ENCODE measurements around the gene CARD9. TPM values are rescaled to one million over a fixed set of nuclear protein-coding genes. Genes with fewer than 3 reads are reported as not detected.

The CARD9 gene
- total RNA-seq, 1 donor from 2014 or later = 1.2 TPM

DNA sequence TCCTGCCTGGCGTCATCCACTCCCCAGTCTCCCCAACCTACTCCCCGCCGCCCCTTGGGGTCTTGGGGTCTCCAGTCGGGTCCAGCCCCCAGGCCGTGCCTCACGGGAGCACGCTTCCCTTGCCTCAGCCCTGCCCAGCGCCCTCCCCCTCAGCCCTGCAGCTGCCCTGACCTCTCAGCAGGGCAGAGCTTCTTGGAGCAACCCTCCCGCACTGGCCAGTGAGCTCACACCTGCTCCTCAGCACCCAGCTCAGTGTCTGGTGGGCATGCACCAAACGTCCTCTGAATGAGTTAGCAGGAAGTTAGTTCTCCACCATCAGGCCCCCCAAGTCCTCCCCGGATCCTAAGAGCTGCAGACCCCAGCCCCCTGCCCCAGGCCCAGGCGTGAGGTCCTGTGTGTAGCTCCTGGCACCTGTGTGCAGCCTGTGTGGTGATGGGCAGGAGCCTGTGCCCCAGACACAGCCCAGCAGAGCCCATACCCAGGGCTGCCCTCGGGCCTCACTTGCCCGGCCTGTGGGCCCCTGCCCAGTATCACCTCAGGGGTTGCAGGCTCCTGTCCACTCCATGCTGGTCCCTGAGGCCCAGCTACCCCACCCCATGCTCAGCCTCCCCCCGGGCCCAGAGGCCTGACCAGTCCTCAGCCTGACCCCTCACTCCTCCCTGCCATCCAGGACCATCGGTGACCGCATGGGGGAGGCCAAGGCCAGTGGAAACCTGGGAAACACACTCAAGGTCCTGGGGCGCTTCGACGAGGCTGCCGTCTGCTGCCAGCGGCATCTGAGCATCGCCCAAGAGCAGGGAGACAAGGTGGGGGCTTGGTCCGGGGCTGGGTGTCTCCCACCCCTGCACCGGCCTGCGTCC, 37.9 kb downstream of the CARD9 start:
- no peak for DNase-seq (ENCODE audit: low read depth)
- TF ChIP-seq, protein P1, sequence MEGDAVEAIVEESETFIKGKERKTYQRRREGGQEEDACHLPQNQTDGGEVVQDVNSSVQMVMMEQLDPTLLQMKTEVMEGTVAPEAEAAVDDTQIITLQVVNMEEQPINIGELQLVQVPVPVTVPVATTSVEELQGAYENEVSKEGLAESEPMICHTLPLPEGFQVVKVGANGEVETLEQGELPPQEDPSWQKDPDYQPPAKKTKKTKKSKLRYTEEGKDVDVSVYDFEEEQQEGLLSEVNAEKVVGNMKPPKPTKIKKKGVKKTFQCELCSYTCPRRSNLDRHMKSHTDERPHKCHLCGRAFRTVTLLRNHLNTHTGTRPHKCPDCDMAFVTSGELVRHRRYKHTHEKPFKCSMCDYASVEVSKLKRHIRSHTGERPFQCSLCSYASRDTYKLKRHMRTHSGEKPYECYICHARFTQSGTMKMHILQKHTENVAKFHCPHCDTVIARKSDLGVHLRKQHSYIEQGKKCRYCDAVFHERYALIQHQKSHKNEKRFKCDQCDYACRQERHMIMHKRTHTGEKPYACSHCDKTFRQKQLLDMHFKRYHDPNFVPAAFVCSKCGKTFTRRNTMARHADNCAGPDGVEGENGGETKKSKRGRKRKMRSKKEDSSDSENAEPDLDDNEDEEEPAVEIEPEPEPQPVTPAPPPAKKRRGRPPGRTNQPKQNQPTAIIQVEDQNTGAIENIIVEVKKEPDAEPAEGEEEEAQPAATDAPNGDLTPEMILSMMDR (conservative IDR thresholded peaks at IDR 0.05; ENCODE audit: low read depth, low read length) = no peak
- H3K4me3 ChIP-seq (ENCODE audit: low read depth, low read length) = no peak overlapping the region

DNA sequence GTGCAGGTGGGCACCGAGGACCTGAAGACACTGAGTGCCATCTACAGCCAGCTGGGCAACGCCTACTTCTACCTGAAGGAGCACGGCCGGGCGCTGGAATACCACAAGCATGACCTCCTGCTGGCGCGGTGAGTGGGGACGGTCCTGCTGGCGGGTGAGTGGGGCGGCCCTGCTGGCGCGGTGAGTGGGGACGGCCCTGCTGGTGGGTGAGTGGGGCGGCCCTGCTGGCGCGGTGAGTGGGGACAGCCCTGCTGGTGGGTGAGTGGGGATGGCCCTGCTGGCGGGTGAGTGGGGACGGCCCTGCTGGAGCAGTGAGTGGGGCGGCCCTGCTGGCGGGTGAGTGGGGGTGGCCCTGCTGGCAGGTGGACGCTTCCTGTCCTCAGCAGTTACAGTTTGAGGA, 38.9 kb downstream of the CARD9 start:
- TF ChIP-seq, protein P1 (conservative IDR thresholded peaks at IDR 0.05; ENCODE audit: low read depth, low read length) = no peak
- no peak overlapping the region for H3K4me3 ChIP-seq (ENCODE audit: low read depth, low read length)
- DNase-seq (ENCODE audit: low read depth) = no peak

DNA sequence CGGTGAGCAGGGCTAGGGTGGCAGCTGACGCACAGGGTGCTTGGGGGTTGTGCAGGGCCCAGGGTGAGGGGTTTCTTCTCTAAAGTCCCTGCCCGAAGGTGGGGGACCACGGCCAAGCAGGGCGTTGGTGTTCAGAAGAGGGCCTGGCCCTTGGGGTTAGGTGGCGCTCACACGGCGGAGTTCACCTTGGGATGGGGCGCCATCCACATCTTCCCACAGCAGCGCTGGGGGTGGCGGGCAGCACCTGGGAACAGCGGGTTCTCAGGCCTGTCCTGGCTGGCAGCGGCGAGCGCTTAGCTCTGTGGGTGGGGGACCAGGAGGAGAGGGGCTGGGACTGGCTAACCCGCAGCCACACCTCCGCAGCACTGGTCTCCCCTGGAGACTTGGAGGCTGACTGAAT, 40.0 kb downstream of the CARD9 start:
- no peak overlapping the region for H3K4me3 ChIP-seq (ENCODE audit: low read depth, low read length)
- TF ChIP-seq, protein P1 (conservative IDR thresholded peaks at IDR 0.05; ENCODE audit: low read depth, low read length) = no peak
- DNase-seq (ENCODE audit: low read depth) = no peak

DNA sequence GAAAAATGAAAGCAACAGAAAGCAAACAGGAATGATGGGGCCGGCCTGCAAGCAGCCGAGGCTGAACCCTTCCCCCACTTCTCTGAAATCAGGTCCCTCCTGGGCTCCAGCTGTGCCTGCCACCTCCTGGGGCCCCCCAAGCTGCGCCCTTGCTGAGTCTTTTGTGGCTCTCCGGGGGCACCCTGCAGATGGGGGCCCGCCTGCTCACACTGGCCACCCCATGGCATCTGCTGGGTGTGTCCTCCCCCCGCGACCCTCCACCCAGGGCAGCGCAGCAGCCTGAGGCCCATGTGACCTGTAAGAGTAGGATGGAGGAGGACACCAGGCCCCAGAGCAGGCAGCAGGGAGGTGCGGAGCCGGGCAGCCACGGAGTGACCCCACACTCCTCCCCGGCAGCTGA, 40.4 kb downstream of the CARD9 start:
- no peak for DNase-seq (ENCODE audit: low read depth)
- TF ChIP-seq, protein P1 (conservative IDR thresholded peaks at IDR 0.05; ENCODE audit: low read depth, low read length) = no peak
- H3K4me3 ChIP-seq (ENCODE audit: low read depth, low read length) = no peak overlapping the region

DNA sequence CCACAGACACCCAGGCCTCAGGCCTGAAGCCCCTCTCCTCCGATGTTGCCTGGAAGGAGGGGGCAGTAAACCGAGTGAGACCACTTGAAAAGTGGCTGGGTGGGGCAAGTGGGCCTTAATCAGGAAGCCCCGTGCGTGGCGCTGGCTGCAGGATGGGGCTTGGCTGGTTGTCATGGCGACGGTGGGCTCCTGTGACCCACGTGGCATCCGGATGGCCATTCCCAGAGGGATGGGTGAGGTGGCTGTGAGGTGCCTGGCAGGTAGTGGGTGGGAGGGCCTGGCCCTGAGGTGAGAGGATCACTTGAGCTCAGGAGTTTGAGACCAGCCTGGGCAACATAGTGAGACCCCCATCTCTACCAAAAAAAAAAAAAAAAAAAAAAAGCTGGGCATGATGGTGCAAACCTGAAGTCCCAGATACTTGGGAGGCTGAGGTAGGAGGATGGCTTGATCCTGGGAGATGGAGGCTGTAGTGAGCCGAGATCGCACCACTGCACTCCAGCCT, 40.9 kb downstream of the CARD9 start:
- DNase-seq (ENCODE audit: low read depth) = no peak
- TF ChIP-seq, protein P1 (conservative IDR thresholded peaks at IDR 0.05; ENCODE audit: low read depth, low read length) = no peak
- no peak overlapping the region for H3K4me3 ChIP-seq (ENCODE audit: low read depth, low read length)

DNA sequence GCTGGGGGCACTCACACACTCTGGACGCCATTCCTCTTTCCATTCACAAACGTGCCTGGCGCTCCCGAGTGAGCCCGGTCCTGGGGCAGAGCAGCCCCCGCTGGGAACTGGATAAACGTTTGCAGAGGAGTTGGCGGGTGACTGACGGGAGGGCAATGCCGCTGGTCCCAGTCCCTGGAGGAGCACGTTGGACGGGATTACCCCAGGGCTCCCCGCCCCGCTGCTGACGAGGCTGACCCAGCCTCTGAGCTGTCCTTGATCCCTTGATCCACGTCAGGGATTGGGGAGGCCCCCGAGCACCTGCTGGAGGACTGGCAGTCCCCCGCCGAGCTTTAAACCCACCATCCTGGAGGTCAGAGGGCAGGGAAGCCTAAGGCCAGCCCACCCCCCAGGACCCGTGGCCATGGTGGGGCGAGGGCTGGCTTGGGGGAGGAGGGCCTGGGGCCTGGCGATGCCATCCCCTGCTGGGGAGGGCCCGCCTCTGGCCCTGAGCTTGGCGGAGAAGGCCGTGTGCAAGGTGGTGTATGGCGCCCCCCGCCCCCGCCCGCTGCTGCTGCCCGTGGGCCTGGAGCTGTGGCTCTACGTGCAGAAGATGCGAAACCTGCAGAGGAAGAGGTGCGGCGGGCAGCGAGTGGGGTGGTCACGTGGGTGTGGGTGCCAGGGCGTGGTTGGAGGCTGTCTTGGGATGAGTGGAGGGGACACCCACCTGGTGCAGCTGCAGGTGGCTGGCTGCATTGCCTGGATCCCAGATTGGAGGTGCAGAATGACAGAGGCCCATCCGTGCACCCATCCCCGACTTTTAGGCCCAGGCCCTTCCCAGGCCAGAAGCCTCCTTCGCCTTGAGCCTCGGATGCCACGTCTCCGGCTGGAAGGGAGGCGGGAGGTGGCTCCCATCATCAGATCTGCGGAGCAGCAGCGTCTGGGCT, 41.6 kb downstream of the CARD9 start:
- no peak for DNase-seq (ENCODE audit: low read depth)
- TF ChIP-seq, protein P1 (conservative IDR thresholded peaks at IDR 0.05; ENCODE audit: low read depth, low read length) = no peak
- H3K4me3 ChIP-seq (ENCODE audit: low read depth, low read length) = no peak overlapping the region

Measured in epithelial cell of proximal tubule (primary cell).